ENCODE results near the gene CNRIP1.
A peak's percentile ranks its signal among the peaks of the same experiment; 100 is the strongest.

The CNRIP1 gene

GRCh38 chr2:68282811-68283418 lies 36.8 kb downstream of the CNRIP1 start:
- no peaks in the 10 kb centered on the region for H3K36me3 ChIP-seq (ENCODE audit: control insufficient read depth, insufficient read depth, low read length)
- H3K27me3 ChIP-seq (ENCODE audit: control insufficient read depth, insufficient read depth, low read length): no peaks in the 10 kb centered on the region
- H3K9ac ChIP-seq (ENCODE audit: low read length): no peak overlapping the region
- no peaks in the 10 kb centered on the region for H3K9me3 ChIP-seq (ENCODE audit: control insufficient read depth, low read length)
- no peak overlapping the region for H3K4me3 ChIP-seq (ENCODE audit: low read length)
- peaks cover 6% of the 10 kb centered on the region for H3K4me1 ChIP-seq (ENCODE audit: control insufficient read depth, insufficient read depth, low read length)

GRCh38 chr2:68280796-68281195 lies 39.0 kb downstream of the CNRIP1 start:
- Histone ChIP-seq H3K9me3 (ENCODE audit: control insufficient read depth, low read length) (no peaks in the 10 kb centered on the region), H3K36me3 (ENCODE audit: control insufficient read depth, insufficient read depth, low read length) (no peaks in the 10 kb centered on the region), H3K27me3 (ENCODE audit: control insufficient read depth, insufficient read depth, low read length) (no peaks in the 10 kb centered on the region), H3K9ac (ENCODE audit: low read length) (no peak overlapping the region), H3K4me3 (ENCODE audit: low read length) (no peak overlapping the region), H3K4me1 (ENCODE audit: control insufficient read depth, insufficient read depth, low read length) (peaks cover 6% of the 10 kb centered on the region)

- H3K27me3 ChIP-seq (ENCODE audit: control insufficient read depth, insufficient read depth, low read length): no peaks in the 10 kb centered on the region
- no peak overlapping the region for H3K9ac ChIP-seq (ENCODE audit: low read length)
- no peaks in the 10 kb centered on the region for H3K36me3 ChIP-seq (ENCODE audit: control insufficient read depth, insufficient read depth, low read length)
- H3K4me3 ChIP-seq (ENCODE audit: low read length): no peak overlapping the region
- no peaks in the 10 kb centered on the region for H3K9me3 ChIP-seq (ENCODE audit: control insufficient read depth, low read length)
- peaks cover 6% of the 10 kb centered on the region for H3K4me1 ChIP-seq (ENCODE audit: control insufficient read depth, insufficient read depth, low read length)
These were observed 39.4 kb downstream of the CNRIP1 start for GRCh38 chr2:68280348-68280747.

DNA sequence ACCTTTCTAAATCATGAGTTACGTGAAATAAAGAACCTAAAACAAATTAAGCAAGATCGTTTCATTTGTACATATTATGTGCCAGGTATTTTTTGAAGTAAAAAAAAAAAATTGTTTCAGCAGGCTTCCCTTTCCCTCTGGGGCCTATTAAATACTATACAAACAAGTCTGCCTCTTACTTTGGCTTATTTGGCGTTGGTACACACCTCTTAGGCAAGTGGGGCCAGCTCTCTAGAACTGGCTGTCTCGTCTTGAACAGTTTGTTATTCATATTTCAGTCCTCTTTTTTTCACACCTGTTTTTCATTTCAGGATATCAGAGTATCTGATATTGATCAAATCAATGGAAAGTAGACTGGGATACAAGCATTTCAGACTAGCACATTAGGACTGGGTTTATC lies 40.1 kb downstream of the CNRIP1 start:
- Histone ChIP-seq H3K9me3 (ENCODE audit: control insufficient read depth, low read length) (no peaks in the 10 kb centered on the region), H3K36me3 (ENCODE audit: control insufficient read depth, insufficient read depth, low read length) (no peaks in the 10 kb centered on the region), H3K9ac (ENCODE audit: low read length) (no peak overlapping the region), H3K27me3 (ENCODE audit: control insufficient read depth, insufficient read depth, low read length) (no peaks in the 10 kb centered on the region), H3K4me3 (ENCODE audit: low read length) (no peak overlapping the region), H3K4me1 (ENCODE audit: control insufficient read depth, insufficient read depth, low read length) (peaks cover 6% of the 10 kb centered on the region)

DNA sequence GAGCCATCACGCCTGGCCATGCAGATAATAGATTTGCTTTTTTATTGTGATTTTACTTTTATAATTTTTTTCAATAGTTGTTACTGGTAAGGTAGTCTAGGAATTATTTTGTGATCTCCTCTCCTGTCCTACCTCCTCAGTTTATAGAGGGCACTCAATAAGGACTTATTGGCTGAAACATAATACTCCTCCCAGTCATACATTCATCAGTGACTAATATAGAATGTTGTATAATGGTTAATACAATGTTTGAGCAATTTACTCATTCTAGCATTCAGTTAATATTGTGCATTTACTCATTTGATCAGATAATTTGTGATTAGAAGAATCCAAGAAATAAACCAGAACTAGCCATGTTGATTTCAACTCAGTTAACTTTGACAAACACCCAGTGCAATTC lies 41.6 kb downstream of the CNRIP1 start:
- Histone ChIP-seq H3K36me3 (ENCODE audit: control insufficient read depth, insufficient read depth, low read length) (no peaks in the 10 kb centered on the region), H3K4me1 (ENCODE audit: control insufficient read depth, insufficient read depth, low read length) (peaks cover 6% of the 10 kb centered on the region), H3K9me3 (ENCODE audit: control insufficient read depth, low read length) (no peaks in the 10 kb centered on the region), H3K9ac (ENCODE audit: low read length) (no peak overlapping the region), H3K4me3 (ENCODE audit: low read length) (no peak overlapping the region), H3K27me3 (ENCODE audit: control insufficient read depth, insufficient read depth, low read length) (no peaks in the 10 kb centered on the region)

- Histone ChIP-seq H3K9me3 (ENCODE audit: control insufficient read depth, low read length) (no peaks in the 10 kb centered on the region), H3K4me1 (ENCODE audit: control insufficient read depth, insufficient read depth, low read length) (no peaks in the 10 kb centered on the region), H3K4me3 (ENCODE audit: low read length) (no peak overlapping the region), H3K27me3 (ENCODE audit: control insufficient read depth, insufficient read depth, low read length) (no peaks in the 10 kb centered on the region), H3K36me3 (ENCODE audit: control insufficient read depth, insufficient read depth, low read length) (no peaks in the 10 kb centered on the region), H3K9ac (ENCODE audit: low read length) (no peak overlapping the region)
These were observed 45.7 kb downstream of the CNRIP1 start for GRCh38 chr2:68274022-68274421.

DNA sequence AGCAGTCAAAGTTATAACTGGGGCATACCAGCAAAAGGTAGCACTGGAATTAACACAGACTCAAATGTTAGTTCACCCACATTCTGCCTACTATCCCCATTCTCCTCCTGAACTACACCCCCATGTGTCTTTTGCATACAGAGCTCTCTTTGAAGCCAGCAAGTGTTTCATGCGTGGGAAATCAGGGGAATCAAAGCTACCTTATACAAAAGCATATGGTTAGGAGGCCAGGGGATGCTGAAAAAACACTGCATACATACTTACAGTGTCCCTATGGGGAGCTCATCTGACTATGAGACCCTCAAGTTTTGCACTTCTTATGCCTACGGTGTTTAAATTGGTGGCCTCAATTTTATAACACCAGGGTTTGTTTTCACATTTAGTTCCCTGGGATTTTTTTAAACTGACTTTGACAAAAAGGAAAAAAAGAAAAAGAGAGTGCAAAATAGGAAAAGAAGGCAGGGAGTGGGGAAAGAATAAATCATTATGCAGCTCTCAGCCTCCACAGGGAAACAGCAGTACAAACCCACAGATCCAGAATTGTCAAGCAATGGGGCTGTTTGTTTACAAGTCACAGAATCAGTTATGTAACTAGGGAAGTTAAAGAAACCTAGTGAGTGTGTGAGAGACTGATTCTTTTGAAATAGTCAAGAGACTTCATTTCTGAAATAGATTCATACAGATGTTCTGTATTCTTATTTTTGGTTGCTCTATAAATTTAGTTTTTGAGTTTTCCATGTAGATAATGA lies 47.3 kb downstream of the CNRIP1 start:
- Histone ChIP-seq H3K27me3 (ENCODE audit: control insufficient read depth, insufficient read depth, low read length) (no peaks in the 10 kb centered on the region), H3K9me3 (ENCODE audit: control insufficient read depth, low read length) (no peaks in the 10 kb centered on the region), H3K4me1 (ENCODE audit: control insufficient read depth, insufficient read depth, low read length) (no peaks in the 10 kb centered on the region), H3K36me3 (ENCODE audit: control insufficient read depth, insufficient read depth, low read length) (no peaks in the 10 kb centered on the region), H3K9ac (ENCODE audit: low read length) (no peak overlapping the region), H3K4me3 (ENCODE audit: low read length) (no peak overlapping the region)

GRCh38 chr2:68266655-68267054 lies 53.1 kb downstream of the CNRIP1 start:
- Histone ChIP-seq H3K4me1 (ENCODE audit: control insufficient read depth, insufficient read depth, low read length) (peaks cover 4% of the 10 kb centered on the region), H3K9me3 (ENCODE audit: control insufficient read depth, low read length) (no peaks in the 10 kb centered on the region), H3K27me3 (ENCODE audit: control insufficient read depth, insufficient read depth, low read length) (no peaks in the 10 kb centered on the region), H3K36me3 (ENCODE audit: control insufficient read depth, insufficient read depth, low read length) (no peaks in the 10 kb centered on the region), H3K4me3 (ENCODE audit: low read length) (no peak overlapping the region), H3K9ac (ENCODE audit: low read length) (no peak overlapping the region)

DNA sequence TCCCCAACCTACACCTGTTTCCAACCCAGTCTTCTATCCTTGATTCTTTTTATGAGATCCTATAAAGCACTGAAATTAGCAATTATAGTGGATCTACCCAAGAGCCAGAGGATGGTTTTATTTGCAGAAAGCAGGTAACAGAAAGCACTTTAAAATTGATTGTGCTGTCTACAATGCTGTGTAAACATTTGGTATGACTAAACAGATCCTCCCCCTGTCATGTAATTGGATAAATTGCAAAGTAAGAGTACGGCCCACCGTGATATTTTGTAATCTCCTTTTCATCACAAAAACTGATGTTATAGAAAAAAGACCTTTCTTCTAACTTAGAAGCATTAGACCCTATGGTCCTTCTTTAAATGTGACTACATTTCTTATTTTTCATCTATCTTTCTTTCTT lies 56.1 kb downstream of the CNRIP1 start:
- H3K4me1 ChIP-seq (ENCODE audit: control insufficient read depth, insufficient read depth, low read length): peaks cover 4% of the 10 kb centered on the region
- no peaks in the 10 kb centered on the region for H3K9me3 ChIP-seq (ENCODE audit: control insufficient read depth, low read length)
- no peaks in the 10 kb centered on the region for H3K27me3 ChIP-seq (ENCODE audit: control insufficient read depth, insufficient read depth, low read length)
- no peak overlapping the region for H3K4me3 ChIP-seq (ENCODE audit: low read length)
- no peak overlapping the region for H3K9ac ChIP-seq (ENCODE audit: low read length)
- no peaks in the 10 kb centered on the region for H3K36me3 ChIP-seq (ENCODE audit: control insufficient read depth, insufficient read depth, low read length)

DNA sequence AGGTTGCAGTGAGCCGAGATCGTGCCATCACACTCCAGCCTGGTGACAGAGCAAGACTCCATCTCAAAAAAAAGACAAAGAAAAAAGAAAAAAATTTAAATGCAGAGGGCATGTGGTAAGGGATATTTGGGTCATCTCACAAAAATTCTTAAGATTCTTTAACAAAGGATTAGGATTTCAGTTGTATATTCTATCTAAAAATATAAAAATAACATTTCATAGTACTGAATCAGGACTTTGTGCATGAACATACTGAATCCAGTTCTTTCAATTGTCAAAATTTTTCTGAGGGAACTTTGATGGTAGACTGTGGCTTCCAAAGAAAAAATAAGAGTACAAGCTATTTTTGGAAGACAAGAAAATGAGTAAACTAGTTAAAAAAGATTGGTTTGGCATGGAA lies 60.9 kb downstream of the CNRIP1 start:
- H3K4me3 ChIP-seq (ENCODE audit: low read length): no peak overlapping the region
- H3K4me1 ChIP-seq (ENCODE audit: control insufficient read depth, insufficient read depth, low read length): peaks cover 4% of the 10 kb centered on the region
- no peaks in the 10 kb centered on the region for H3K9me3 ChIP-seq (ENCODE audit: control insufficient read depth, low read length)
- no peaks in the 10 kb centered on the region for H3K36me3 ChIP-seq (ENCODE audit: control insufficient read depth, insufficient read depth, low read length)
- no peaks in the 10 kb centered on the region for H3K27me3 ChIP-seq (ENCODE audit: control insufficient read depth, insufficient read depth, low read length)
- H3K9ac ChIP-seq (ENCODE audit: low read length): no peak overlapping the region

DNA sequence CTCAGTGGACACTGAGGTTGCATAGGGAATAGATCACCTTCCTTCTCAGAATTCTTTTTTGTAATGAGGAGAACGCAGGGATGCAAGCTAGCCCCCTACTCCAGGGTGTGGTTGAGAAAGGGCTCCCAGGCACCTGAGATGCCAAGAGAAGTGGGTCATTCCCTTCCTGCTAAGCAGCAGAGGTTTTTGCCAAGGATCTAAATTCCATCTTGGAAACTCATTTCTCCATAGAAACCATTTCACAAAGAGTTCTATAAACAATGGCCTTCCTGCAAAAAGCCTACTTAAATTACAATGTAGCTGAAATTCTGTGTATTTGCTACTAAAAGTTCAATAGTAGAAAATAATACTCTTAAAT lies 63.7 kb downstream of the CNRIP1 start:
- Histone ChIP-seq H3K36me3 (ENCODE audit: control insufficient read depth, insufficient read depth, low read length) (no peaks in the 10 kb centered on the region), H3K27me3 (ENCODE audit: control insufficient read depth, insufficient read depth, low read length) (no peaks in the 10 kb centered on the region), H3K4me1 (ENCODE audit: control insufficient read depth, insufficient read depth, low read length) (no peaks in the 10 kb centered on the region), H3K9me3 (ENCODE audit: control insufficient read depth, low read length) (no peaks in the 10 kb centered on the region), H3K9ac (ENCODE audit: low read length) (no peak overlapping the region), H3K4me3 (ENCODE audit: low read length) (no peak overlapping the region)

GRCh38 chr2:68253219-68254068 lies 66.3 kb downstream of the CNRIP1 start:
- no peaks in the 10 kb centered on the region for H3K36me3 ChIP-seq (ENCODE audit: control insufficient read depth, insufficient read depth, low read length)
- peak overlapping the region; percentile 66 for H3K4me3 ChIP-seq (ENCODE audit: low read length)
- H3K27me3 ChIP-seq (ENCODE audit: control insufficient read depth, insufficient read depth, low read length): no peaks in the 10 kb centered on the region
- peaks cover 11% of the 10 kb centered on the region for H3K4me1 ChIP-seq (ENCODE audit: control insufficient read depth, insufficient read depth, low read length)
- H3K9ac ChIP-seq (ENCODE audit: low read length): peak overlapping the region; percentile 82
- H3K9me3 ChIP-seq (ENCODE audit: control insufficient read depth, low read length): no peaks in the 10 kb centered on the region

Data from mucosa of stomach (tissue), 1 donor.